GM12801 (cell line): Measurements from ENCODE around the gene SGMS1.

ENCODE experiments used
- CTCF ChIP-seq: IDR thresholded peaks from one replicate; pipeline ENCODE4 v1.5.1; 2011; ENCODE audit warnings: control low read depth; ENCODE audit not compliant: insufficient read length; ENCODE audit errors: extremely low read depth

SGMS1 gene

GRCh38 chr10:50517626-50518025 is 106.1 kb downstream of the SGMS1 start:
- TF ChIP-seq CTCF = no peak

- no peak for TF ChIP-seq CTCF
Measured at GRCh38 chr10:50516171-50516570, 107.6 kb downstream of the SGMS1 start.

GRCh38 chr10:50515420-50515819 is 108.3 kb downstream of the SGMS1 start:
- no peak for TF ChIP-seq CTCF

- TF ChIP-seq CTCF = no peak
Measured at GRCh38 chr10:50514995-50515394, 108.8 kb downstream of the SGMS1 start.

GRCh38 chr10:50513956-50514355 is 109.8 kb downstream of the SGMS1 start:
- TF ChIP-seq CTCF = no peak

- TF ChIP-seq CTCF = no peak
Measured at GRCh38 chr10:50512743-50513416, 110.9 kb downstream of the SGMS1 start.

GRCh38 chr10:50512214-50512595 is 111.6 kb downstream of the SGMS1 start:
- TF ChIP-seq CTCF = no peak
